Measurements from ENCODE around the gene EWSR1. TPM values are rescaled to one million over a fixed set of nuclear protein-coding genes. Genes with fewer than 3 reads are reported as not detected.
"Not testable (repeated sequence)": the region's sequence is repeated elsewhere in the genome, so short reads cannot be mapped to it uniquely, and the experiment has no call there.

The EWSR1 gene
- polyA plus RNA-seq, 3 donors, result 81.2 to 280 (median 136) TPM

GRCh38 chr22:29343313-29343805 is 75.3 kb downstream of the EWSR1 start:
- intact Hi-C loops (cut with micrococcal nuclease), result no loop called here
- Mint-ChIP-seq H3K36me3 (peaks cover 94 to 100% of the 10 kb centered on the region in 2 donors), H3K27me3 (ENCODE audit: low read depth in 3 of 3) (peaks cover 0 to 3% (median 0%) of the 10 kb centered on the region in 3 donors), H3K4me3 (no peak overlapping the region), H3K4me1 (no peaks in the 10 kb centered on the region), H3K27ac (peak overlapping the region in 2 of 7 donors; percentile 6 to 19), H3K9me3 (no peaks in the 10 kb centered on the region)
- H3K9me3 ChIP-seq (replicated peaks in 1 of 2; ENCODE audit: control insufficient read depth in 1 of 2, insufficient read depth in 1 of 2, low read length in 2 of 2), result no peaks in the 10 kb centered on the region
- peaks cover 91 to 100% of the 10 kb centered on the region in 2 donors for H3K36me3 ChIP-seq (replicated peaks in 1 of 2; ENCODE audit: control insufficient read depth in 1 of 2, insufficient read depth in 2 of 2, low read length in 2 of 2)
- no peak overlapping the region for H3K9ac ChIP-seq (ENCODE audit: insufficient read depth, low read length, poor library complexity, severe bottlenecking)
- no peak for DNase-seq
- no peaks in the 10 kb centered on the region for H3K27me3 ChIP-seq (ENCODE audit: control insufficient read depth in 2 of 2, insufficient read depth in 2 of 2, low read length in 2 of 2)
- H3K4me3 ChIP-seq (replicated peaks in 1 of 3; ENCODE audit: low read depth in 2 of 3, low read length in 3 of 3), result no peak overlapping the region
- H2AFZ ChIP-seq (ENCODE audit: insufficient read depth, low read depth, low read length, poor library complexity, severe bottlenecking), result no peak overlapping the region
- H3K79me2 ChIP-seq (ENCODE audit: insufficient read depth, low read length), result no peaks in the 10 kb centered on the region
- peak overlapping the region in 1 of 2 donors; percentile 8 for H3K27ac ChIP-seq (ENCODE audit: low read depth in 1 of 2, low read length in 2 of 2)
- H3K4me2 ChIP-seq (replicated peaks; ENCODE audit: extremely low read depth, low read length, poor library complexity, severe bottlenecking), result no peak overlapping the region
- H3K4me1 ChIP-seq (ENCODE audit: control insufficient read depth in 1 of 2, insufficient read depth in 2 of 2, low read length in 2 of 2), result no peaks in the 10 kb centered on the region
- no peak for TF ChIP-seq CTCF (IDR thresholded peaks at IDR 0.05)
- WGBS (ENCODE audit: insufficient coverage), result 64% methylated on average over 3 of the region's 7 CpGs
- peaks cover 53% of the 10 kb centered on the region for H4K20me1 ChIP-seq (ENCODE audit: insufficient read depth, low read length)

- TF ChIP-seq CTCF (IDR thresholded peaks at IDR 0.05), result no peak
- Histone ChIP-seq H3K27me3 (ENCODE audit: control insufficient read depth in 2 of 2, insufficient read depth in 2 of 2, low read length in 2 of 2) (no peaks in the 10 kb centered on the region), H3K9me3 (replicated peaks in 1 of 2; ENCODE audit: control insufficient read depth in 1 of 2, insufficient read depth in 1 of 2, low read length in 2 of 2) (no peaks in the 10 kb centered on the region), H3K36me3 (replicated peaks in 1 of 2; ENCODE audit: control insufficient read depth in 1 of 2, insufficient read depth in 2 of 2, low read length in 2 of 2) (peaks cover 91 to 100% of the 10 kb centered on the region in 2 donors), H3K4me1 (ENCODE audit: control insufficient read depth in 1 of 2, insufficient read depth in 2 of 2, low read length in 2 of 2) (no peaks in the 10 kb centered on the region), H3K4me2 (replicated peaks; ENCODE audit: extremely low read depth, low read length, poor library complexity, severe bottlenecking) (no peak overlapping the region), H4K20me1 (ENCODE audit: insufficient read depth, low read length) (peaks cover 49% of the 10 kb centered on the region), H2AFZ (ENCODE audit: insufficient read depth, low read depth, low read length, poor library complexity, severe bottlenecking) (no peak overlapping the region), H3K9ac (ENCODE audit: insufficient read depth, low read length, poor library complexity, severe bottlenecking) (no peak overlapping the region), H3K27ac (ENCODE audit: low read depth in 1 of 2, low read length in 2 of 2) (no peak overlapping the region), H3K79me2 (ENCODE audit: insufficient read depth, low read length) (no peaks in the 10 kb centered on the region), H3K4me3 (replicated peaks in 1 of 3; ENCODE audit: low read depth in 2 of 3, low read length in 3 of 3) (no peak overlapping the region)
- Mint-ChIP-seq H3K36me3 (peaks cover 94 to 100% of the 10 kb centered on the region in 2 donors), H3K9me3 (no peaks in the 10 kb centered on the region), H3K27ac (no peak overlapping the region), H3K4me3 (no peak overlapping the region), H3K4me1 (no peaks in the 10 kb centered on the region), H3K27me3 (ENCODE audit: low read depth in 3 of 3) (peaks cover 0 to 1% (median 0%) of the 10 kb centered on the region in 3 donors)
- intact Hi-C loops (cut with micrococcal nuclease), result no loop called here
- no peak for DNase-seq
- WGBS (ENCODE audit: insufficient coverage), result 68% methylated on average over 4 of the region's 5 CpGs
Observed at GRCh38 chr22:29344137-29344536, 76.1 kb downstream of the EWSR1 start.

GRCh38 chr22:29344889-29345288 is 76.8 kb downstream of the EWSR1 start:
- Mint-ChIP-seq H3K36me3 (peaks cover 94 to 100% of the 10 kb centered on the region in 2 donors), H3K27ac (peak overlapping the region in 3 of 7 donors; percentile 13 to 53 (median 42))
- H2AFZ ChIP-seq (ENCODE audit: insufficient read depth, low read depth, low read length, poor library complexity, severe bottlenecking); H3K9me3 ChIP-seq (replicated peaks in 1 of 2; ENCODE audit: control insufficient read depth in 1 of 2, insufficient read depth in 1 of 2, low read length in 2 of 2); H3K9me3 Mint-ChIP-seq; H3K79me2 ChIP-seq (ENCODE audit: insufficient read depth, low read length); H3K4me2 ChIP-seq (replicated peaks; ENCODE audit: extremely low read depth, low read length, poor library complexity, severe bottlenecking); H3K27me3 ChIP-seq (ENCODE audit: control insufficient read depth in 2 of 2, insufficient read depth in 2 of 2, low read length in 2 of 2); H3K4me3 Mint-ChIP-seq; H3K4me3 ChIP-seq (replicated peaks in 1 of 3; ENCODE audit: low read depth in 2 of 3, low read length in 3 of 3); H3K4me1 Mint-ChIP-seq; H3K4me1 ChIP-seq (ENCODE audit: control insufficient read depth in 1 of 2, insufficient read depth in 2 of 2, low read length in 2 of 2); H3K27me3 Mint-ChIP-seq (ENCODE audit: low read depth in 3 of 3); intact Hi-C loops (cut with micrococcal nuclease); H3K27ac ChIP-seq (ENCODE audit: low read depth in 1 of 2, low read length in 2 of 2); H3K9ac ChIP-seq (ENCODE audit: insufficient read depth, low read length, poor library complexity, severe bottlenecking); DNase-seq: not testable (repeated sequence)
- peaks cover 49% of the 10 kb centered on the region for H4K20me1 ChIP-seq (ENCODE audit: insufficient read depth, low read length)
- H3K36me3 ChIP-seq (replicated peaks in 1 of 2; ENCODE audit: control insufficient read depth in 1 of 2, insufficient read depth in 2 of 2, low read length in 2 of 2), result peaks cover 91 to 100% of the 10 kb centered on the region in 2 donors
- 100% methylated on average over 1 of the region's 5 CpGs for WGBS (ENCODE audit: insufficient coverage)
